Vagina (tissue), 2 donors: ENCODE data around the gene NRG2. TPM values are rescaled to one million over a fixed set of nuclear protein-coding genes. Genes with fewer than 3 reads are reported as not detected.

ENCODE experiments used
- DNase-seq, 2 donors: peaks; one replicate each; pipeline ENCODE4 v3.0.0-alpha.2; 2017; ENCODE audit errors: extremely low spot score in 2 of 2
- H3K27ac ChIP-seq: fragments of 200-600 bp; sonication (generic); one replicate; pipeline ENCODE4 v1.5.1; 2019
- H3K27me3 ChIP-seq: fragments of 200-600 bp; sonication (generic); one replicate; pipeline ENCODE4 v1.5.1; 2019
- H3K36me3 ChIP-seq, 2 donors: fragments of 200-600 bp; sonication (generic); one replicate each; pipeline ENCODE4 v1.5.1; 2017 to 2019
- H3K4me1 ChIP-seq: fragments of 200-600 bp; sonication (generic); one replicate; pipeline ENCODE4 v1.5.1; 2019
- H3K4me3 ChIP-seq, 2 donors: fragments of 200-600 bp; sonication (generic); 1 replicate in 1 of 2; 2 replicates in 1 of 2; pipeline ENCODE4 v1.5.1; 2016 to 2019
- H3K9me3 ChIP-seq: fragments of 200-600 bp; sonication (generic); one replicate; pipeline ENCODE4 v1.5.1; 2019
- POLR2A ChIP-seq, 2 donors: fragments of 450-650 bp; IDR thresholded peaks; one replicate each; pipeline ENCODE4 v1.6.1; 2017; ENCODE audit warnings: antibody characterized with exemption in 2 of 2, mild to moderate bottlenecking in 2 of 2, moderate library complexity in 2 of 2
- POLR2AphosphoS5 ChIP-seq, 2 donors: sonication (generic); formaldehyde crosslinking; IDR thresholded peaks; one replicate each; pipeline ENCODE4 v1.9.0; 2017; ENCODE audit warnings: antibody characterized with exemption in 2 of 2, mild to moderate bottlenecking in 2 of 2, low read depth in 1 of 2; ENCODE audit not compliant: insufficient read depth in 1 of 2
- intact Hi-C: fragments of 100-400 bp; cut with DNase I; formaldehyde crosslinking; loops from one replicate; pipeline ENCODE4 v1.15.1; 2023
- total RNA-seq: library from RNA; depleted of rRNA; stranded (reverse); fragments of >200 nt; gene quantifications from one replicate; pipeline ENCODE4 v1.2.3, GENCODE V29; 2016
- TF ChIP-seq, protein P1 (sequence below), 3 experiments: fragments of 450-650 bp in 2 of 3; fragments of 200-600 bp in 1 of 3; sonication (generic) in 1 of 3; IDR thresholded peaks; one replicate each; pipeline ENCODE4 v1.5.1; 2017 to 2019; ENCODE audit warnings: antibody characterized with exemption in 3 of 3, mild to moderate bottlenecking in 2 of 3, moderate library complexity in 2 of 3

Gene NRG2
- total RNA-seq, 1 donor from 2014 or later: 5.2 TPM

DNA sequence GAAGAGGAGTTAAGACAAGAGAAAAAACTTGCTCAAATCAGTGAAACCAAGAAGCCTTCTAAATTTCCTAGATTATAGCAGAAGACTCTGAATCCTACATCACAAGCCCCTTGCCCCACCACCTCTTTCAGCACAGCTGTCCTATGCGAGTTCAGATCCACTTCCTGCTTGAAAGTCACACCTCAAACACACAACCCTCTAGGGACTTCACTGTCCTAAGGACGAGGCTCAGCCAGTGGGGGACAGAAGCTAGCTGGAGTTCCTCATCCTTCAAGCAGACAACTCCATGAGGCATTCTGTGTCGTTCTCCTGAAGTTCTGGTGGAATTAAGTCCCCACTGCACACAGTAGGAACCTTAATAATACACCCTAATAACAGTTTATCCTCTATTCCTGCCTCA lies 44.3 kb downstream of the NRG2 start:
- no peaks in the 10 kb centered on the region for H3K9me3 ChIP-seq
- no peak for TF ChIP-seq POLR2A (IDR thresholded peaks at IDR 0.05)
- intact Hi-C loops: no loop called here
- no peak overlapping the region for H3K4me3 ChIP-seq
- no peaks in the 10 kb centered on the region for H3K36me3 ChIP-seq
- H3K4me1 ChIP-seq: no peaks in the 10 kb centered on the region
- no peak for DNase-seq
- no peaks in the 10 kb centered on the region for H3K27me3 ChIP-seq
- no peak overlapping the region for H3K27ac ChIP-seq

- no peaks in the 10 kb centered on the region for H3K4me1 ChIP-seq
These were observed 45.8 kb downstream of the NRG2 start for GRCh38 chr5:139997276-139997675.

GRCh38 chr5:139995929-139996328 lies 47.2 kb downstream of the NRG2 start:
- Histone ChIP-seq H3K27ac (no peak overlapping the region), H3K9me3 (no peaks in the 10 kb centered on the region), H3K4me3 (no peak overlapping the region), H3K4me1 (no peaks in the 10 kb centered on the region), H3K36me3 (no peaks in the 10 kb centered on the region), H3K27me3 (no peaks in the 10 kb centered on the region)
- intact Hi-C loops: no loop called here
- DNase-seq: no peak
- TF ChIP-seq POLR2AphosphoS5 (IDR thresholded peaks at IDR 0.05; ENCODE audit: insufficient read depth in 1 of 2, low read depth in 1 of 2) (no peak), POLR2A (IDR thresholded peaks at IDR 0.05) (no peak)
- TF ChIP-seq, protein P1, sequence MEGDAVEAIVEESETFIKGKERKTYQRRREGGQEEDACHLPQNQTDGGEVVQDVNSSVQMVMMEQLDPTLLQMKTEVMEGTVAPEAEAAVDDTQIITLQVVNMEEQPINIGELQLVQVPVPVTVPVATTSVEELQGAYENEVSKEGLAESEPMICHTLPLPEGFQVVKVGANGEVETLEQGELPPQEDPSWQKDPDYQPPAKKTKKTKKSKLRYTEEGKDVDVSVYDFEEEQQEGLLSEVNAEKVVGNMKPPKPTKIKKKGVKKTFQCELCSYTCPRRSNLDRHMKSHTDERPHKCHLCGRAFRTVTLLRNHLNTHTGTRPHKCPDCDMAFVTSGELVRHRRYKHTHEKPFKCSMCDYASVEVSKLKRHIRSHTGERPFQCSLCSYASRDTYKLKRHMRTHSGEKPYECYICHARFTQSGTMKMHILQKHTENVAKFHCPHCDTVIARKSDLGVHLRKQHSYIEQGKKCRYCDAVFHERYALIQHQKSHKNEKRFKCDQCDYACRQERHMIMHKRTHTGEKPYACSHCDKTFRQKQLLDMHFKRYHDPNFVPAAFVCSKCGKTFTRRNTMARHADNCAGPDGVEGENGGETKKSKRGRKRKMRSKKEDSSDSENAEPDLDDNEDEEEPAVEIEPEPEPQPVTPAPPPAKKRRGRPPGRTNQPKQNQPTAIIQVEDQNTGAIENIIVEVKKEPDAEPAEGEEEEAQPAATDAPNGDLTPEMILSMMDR (IDR thresholded peaks at IDR 0.05): no peak

More at GRCh38 chr5:139997276-139997675, 45.8 kb downstream of the NRG2 start:
- intact Hi-C loops: no loop called here
- Histone ChIP-seq H3K27me3 (no peaks in the 10 kb centered on the region), H3K4me3 (no peak overlapping the region), H3K27ac (no peak overlapping the region), H3K36me3 (no peaks in the 10 kb centered on the region), H3K9me3 (no peaks in the 10 kb centered on the region)
- DNase-seq: no peak
- no peak for TF ChIP-seq POLR2A (IDR thresholded peaks at IDR 0.05)
- TF ChIP-seq, protein P1 (IDR thresholded peaks at IDR 0.05): no peak
- TF ChIP-seq POLR2AphosphoS5 (IDR thresholded peaks at IDR 0.05; ENCODE audit: insufficient read depth in 1 of 2, low read depth in 1 of 2): no peak

DNA sequence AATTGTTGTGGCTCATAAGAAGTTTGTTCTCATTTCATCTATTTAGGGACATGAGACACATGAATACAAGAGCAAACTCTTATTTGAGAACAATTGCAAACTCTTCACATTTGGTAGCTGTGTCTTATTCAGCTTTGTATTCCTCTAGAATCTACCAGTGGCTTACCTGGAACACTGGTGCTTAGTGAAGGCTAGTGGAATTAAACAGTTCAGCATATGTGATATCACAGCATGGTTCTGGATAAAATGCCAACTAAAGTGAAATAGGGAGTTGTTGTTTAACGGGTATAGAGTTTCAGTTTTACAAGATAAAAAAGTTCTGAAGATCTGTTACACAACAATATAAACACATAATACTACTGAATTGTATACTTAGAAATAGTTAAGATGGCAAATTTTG lies 48.9 kb downstream of the NRG2 start:
- H3K4me3 ChIP-seq: no peak overlapping the region
- H3K36me3 ChIP-seq: no peaks in the 10 kb centered on the region
- TF ChIP-seq POLR2AphosphoS5 (IDR thresholded peaks at IDR 0.05; ENCODE audit: insufficient read depth in 1 of 2, low read depth in 1 of 2) (no peak), POLR2A (IDR thresholded peaks at IDR 0.05) (no peak)
- TF ChIP-seq, protein P1 (IDR thresholded peaks at IDR 0.05): no peak
- H3K27me3 ChIP-seq: no peaks in the 10 kb centered on the region
- H3K9me3 ChIP-seq: no peaks in the 10 kb centered on the region
- H3K27ac ChIP-seq: no peak overlapping the region
- no peak for DNase-seq
- no peaks in the 10 kb centered on the region for H3K4me1 ChIP-seq
- intact Hi-C loops: no loop called here

DNA sequence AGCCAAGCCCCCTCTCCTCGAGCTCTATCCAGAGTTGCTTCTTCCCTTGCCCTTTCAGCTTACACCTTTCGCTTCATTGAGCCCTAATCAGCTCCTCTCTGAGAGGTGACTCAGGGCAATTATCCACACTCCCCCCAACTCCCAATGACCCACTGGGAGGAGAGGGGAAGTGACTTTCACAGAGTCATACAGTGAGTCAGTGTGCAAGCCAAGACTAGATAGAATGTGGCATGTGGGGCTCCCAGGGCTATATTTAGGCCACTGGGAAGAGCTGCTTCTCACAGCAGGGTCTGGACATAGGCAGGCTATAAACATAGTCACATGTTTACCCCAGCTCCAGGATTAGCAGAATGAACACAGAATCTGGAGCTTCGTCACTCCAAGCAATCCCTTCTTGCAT lies 57.4 kb downstream of the NRG2 start:
- Histone ChIP-seq H3K4me3 (no peak overlapping the region), H3K9me3 (no peaks in the 10 kb centered on the region), H3K4me1 (no peaks in the 10 kb centered on the region), H3K36me3 (no peaks in the 10 kb centered on the region), H3K27me3 (no peaks in the 10 kb centered on the region), H3K27ac (no peak overlapping the region)
- no peak for DNase-seq
- TF ChIP-seq, protein P1 (IDR thresholded peaks at IDR 0.05): no peak
- no peak for TF ChIP-seq POLR2A (IDR thresholded peaks at IDR 0.05)
- TF ChIP-seq POLR2AphosphoS5 (IDR thresholded peaks at IDR 0.05; ENCODE audit: insufficient read depth in 1 of 2, low read depth in 1 of 2): no peak
- intact Hi-C loops: loop anchor here (2.0 kb wide), 1 partner anchor 19 kb away; no protein-coding TSS in a partner anchor
